KG1 (cell line): Measurements from ENCODE around the gene ATP4A.

ENCODE experiments used
- DNase-seq: peaks from one replicate; lab custom pipeline; 2025; lab: John Stamatoyannopoulos, UW

ATP4A gene

GRCh38 chr19:35565016-35565856, 1.8 kb upstream of the ATP4A start:
- no peak for DNase-seq

GRCh38 chr19:35562776-35563175, 682 bp downstream of the ATP4A start:
- no peak for DNase-seq

- no peak for DNase-seq
Measured at GRCh38 chr19:35562336-35562735, 1.1 kb downstream of the ATP4A start.

GRCh38 chr19:35561436-35561835, 2.0 kb downstream of the ATP4A start:
- no peak for DNase-seq

- DNase-seq, result no peak
Measured at GRCh38 chr19:35560677-35561076, 2.8 kb downstream of the ATP4A start.

- DNase-seq, result no peak
Measured at GRCh38 chr19:35560271-35560670, 3.2 kb downstream of the ATP4A start.

GRCh38 chr19:35559781-35560180, 3.7 kb downstream of the ATP4A start:
- DNase-seq, result no peak

- DNase-seq, result no peak
Measured at GRCh38 chr19:35559281-35559659, 4.2 kb downstream of the ATP4A start.

- DNase-seq, result no peak
Measured at GRCh38 chr19:35558400-35559280, 4.8 kb downstream of the ATP4A start.

GRCh38 chr19:35557539-35558399, 5.7 kb downstream of the ATP4A start:
- DNase-seq, result no peak

- no peak for DNase-seq
Measured at GRCh38 chr19:35556846-35557538, 6.5 kb downstream of the ATP4A start.

- no peak for DNase-seq
Measured at GRCh38 chr19:35556025-35556590, 7.3 kb downstream of the ATP4A start.

GRCh38 chr19:35555301-35556005, 8.0 kb downstream of the ATP4A start:
- DNase-seq, result no peak

- no peak for DNase-seq
Measured at GRCh38 chr19:35554076-35554475, 9.4 kb downstream of the ATP4A start.

- DNase-seq, result no peak
Measured at GRCh38 chr19:35553385-35554000, 10.0 kb downstream of the ATP4A start.

- no peak for DNase-seq
Measured at GRCh38 chr19:35552534-35553384, 10.7 kb downstream of the ATP4A start.

GRCh38 chr19:35551091-35551810, 12.2 kb downstream of the ATP4A start:
- DNase-seq, result no peak

- no peak for DNase-seq
Measured at GRCh38 chr19:35549879-35550523, 13.5 kb downstream of the ATP4A start.
